Chondrocyte (in vitro differentiated cells): ENCODE results near the gene SLC45A1. TPM values are rescaled to one million over a fixed set of nuclear protein-coding genes. Genes with fewer than 3 reads are reported as not detected.

ENCODE experiments used
- DNase-seq: peaks from one replicate; pipeline ENCODE4 v3.0.0; 2021; ENCODE audit warnings: mixed read lengths, low spot score
- H3K27ac Mint-ChIP-seq: one replicate; pipeline ENCODE4 v1.8.0; 2021; ENCODE audit warnings: mild to moderate bottlenecking, moderate library complexity, mixed read lengths; ENCODE audit not compliant: unreplicated experiment
- H3K27me3 Mint-ChIP-seq: 2 replicates; pipeline ENCODE4 v1.8.0; 2021; ENCODE audit warnings: low read depth, mixed read lengths
- H3K36me3 Mint-ChIP-seq: 2 replicates; pipeline ENCODE4 v1.8.0; 2021; ENCODE audit warnings: low read depth, mixed read lengths
- H3K4me1 Mint-ChIP-seq: 2 replicates; pipeline ENCODE4 v1.8.0; 2021; ENCODE audit warnings: low read depth, mild to moderate bottlenecking, mixed read lengths
- H3K4me3 Mint-ChIP-seq: one replicate; pipeline ENCODE4 v1.8.0; 2021; ENCODE audit warnings: mild to moderate bottlenecking, moderate library complexity, mixed read lengths; ENCODE audit not compliant: unreplicated experiment
- H3K9me3 Mint-ChIP-seq: 2 replicates; pipeline ENCODE4 v1.8.0; 2021; ENCODE audit warnings: low read depth, mixed read lengths
- CTCF ChIP-seq: fragments of 200-600 bp; sonication (generic); IDR thresholded peaks from 2 replicates; pipeline ENCODE4 v1.5.0; 2021; ENCODE audit warnings: antibody characterized with exemption, mild to moderate bottlenecking, moderate library complexity
- total RNA-seq: library from RNA; stranded (reverse); gene quantifications from 3 replicates; pipeline ENCODE4 v1.2.1, GENCODE V29; 2021

SLC45A1 gene
- total RNA-seq, 1 donor from 2014 or later: 4.8 TPM

- H3K27me3 Mint-ChIP-seq: no peaks in the 10 kb centered on the region
- H3K36me3 Mint-ChIP-seq: peaks cover 26% of the 10 kb centered on the region
- no peaks in the 10 kb centered on the region for H3K9me3 Mint-ChIP-seq
- H3K27ac Mint-ChIP-seq: no peak overlapping the region
- H3K4me1 Mint-ChIP-seq: peaks cover 14% of the 10 kb centered on the region
- DNase-seq: no peak
- no peak for TF ChIP-seq CTCF
- H3K4me3 Mint-ChIP-seq: no peak overlapping the region
Observed at GRCh38 chr1:8352471-8352845, 34.5 kb downstream of the SLC45A1 start.

- H3K27me3 Mint-ChIP-seq: no peaks in the 10 kb centered on the region
- no peaks in the 10 kb centered on the region for H3K9me3 Mint-ChIP-seq
- no peak overlapping the region for H3K27ac Mint-ChIP-seq
- H3K4me3 Mint-ChIP-seq: no peak overlapping the region
- no peak for TF ChIP-seq CTCF
- DNase-seq: no peak
- peaks cover 7% of the 10 kb centered on the region for H3K4me1 Mint-ChIP-seq
- peaks cover 29% of the 10 kb centered on the region for H3K36me3 Mint-ChIP-seq
Observed at GRCh38 chr1:8352886-8353785, 35.2 kb downstream of the SLC45A1 start.

GRCh38 chr1:8354038-8354437 lies 36.1 kb downstream of the SLC45A1 start:
- no peaks in the 10 kb centered on the region for H3K27me3 Mint-ChIP-seq
- no peak overlapping the region for H3K4me3 Mint-ChIP-seq
- no peak for DNase-seq
- peaks cover 32% of the 10 kb centered on the region for H3K36me3 Mint-ChIP-seq
- H3K9me3 Mint-ChIP-seq: no peaks in the 10 kb centered on the region
- no peaks in the 10 kb centered on the region for H3K4me1 Mint-ChIP-seq
- H3K27ac Mint-ChIP-seq: no peak overlapping the region
- TF ChIP-seq CTCF: no peak

DNA sequence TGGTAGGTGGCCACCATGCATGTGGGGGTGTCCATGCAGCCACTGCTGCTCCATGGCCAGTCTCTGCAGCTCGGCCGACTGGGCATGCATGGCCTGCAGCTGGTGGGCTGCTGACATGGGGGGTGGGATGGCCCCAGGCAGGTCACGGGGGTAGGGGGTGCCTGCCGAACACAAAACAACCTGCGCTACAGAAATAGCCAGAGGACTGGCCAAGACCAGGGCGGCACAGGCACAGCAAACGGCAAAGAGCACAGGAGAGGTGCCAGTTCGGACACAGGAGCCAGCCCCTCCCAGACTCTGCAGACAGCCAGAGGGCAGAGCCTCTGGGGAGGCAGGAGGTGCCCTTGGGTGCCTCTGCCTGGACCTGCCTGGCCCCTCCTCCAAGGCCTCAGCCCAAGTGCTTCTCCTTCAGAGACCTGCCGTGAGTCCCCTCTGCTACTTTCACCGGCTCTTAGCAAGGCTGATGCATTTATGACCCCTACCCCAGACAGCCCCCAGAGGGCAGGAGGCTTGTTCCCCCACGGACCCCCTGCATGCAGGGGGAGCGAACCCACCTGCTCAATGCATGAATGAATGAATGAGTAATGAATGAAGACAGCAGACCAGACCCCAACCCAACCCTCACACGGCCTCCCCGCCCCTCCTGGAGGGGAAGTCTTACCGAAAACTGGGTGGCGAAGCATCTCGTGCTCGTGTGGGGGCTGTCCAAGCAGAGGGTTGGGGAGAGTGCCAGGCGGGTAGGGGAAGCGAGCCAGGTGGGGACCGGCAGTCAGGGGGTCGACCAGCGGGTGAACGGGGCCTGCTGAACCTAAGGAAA lies 37.7 kb downstream of the SLC45A1 start:
- H3K9me3 Mint-ChIP-seq: no peaks in the 10 kb centered on the region
- no peaks in the 10 kb centered on the region for H3K4me1 Mint-ChIP-seq
- no peak overlapping the region for H3K4me3 Mint-ChIP-seq
- no peak for DNase-seq
- no peaks in the 10 kb centered on the region for H3K27me3 Mint-ChIP-seq
- H3K27ac Mint-ChIP-seq: peak overlapping the region; percentile 22
- no peak for TF ChIP-seq CTCF
- peaks cover 33% of the 10 kb centered on the region for H3K36me3 Mint-ChIP-seq
